MM.1S (cell line): ENCODE data around the gene CHD2.

ENCODE experiments used
- DNase-seq: peaks from one replicate; pipeline ENCODE4 v3.0.0-alpha.2; 2015
- H2AFZ ChIP-seq: fragments of 300-600 bp; sonication (generic); 2 replicates; pipeline ENCODE4 v1.6.0; 2016; ENCODE audit warnings: antibody characterized with exemption, low read length
- H3F3A ChIP-seq: fragments of 300-600 bp; sonication (generic); 2 replicates; pipeline ENCODE4 v1.6.1; 2016; ENCODE audit warnings: mild to moderate bottlenecking, antibody characterized with exemption, low read length, moderate library complexity, mixed read lengths; ENCODE audit not compliant: insufficient read depth
- H3K27ac ChIP-seq: fragments of 300-600 bp; sonication (generic); 2 replicates; pipeline ENCODE4 v1.5.1; 2016; ENCODE audit warnings: mild to moderate bottlenecking, low read length
- H3K27me3 ChIP-seq: fragments of 300-600 bp; sonication (generic); replicated peaks from 2 replicates; pipeline ENCODE4 v1.6.0; 2016; ENCODE audit warnings: low read length; ENCODE audit not compliant: insufficient read depth
- H3K36me3 ChIP-seq: fragments of 300-600 bp; sonication (generic); replicated peaks from 2 replicates; pipeline ENCODE4 v1.6.1; 2016; ENCODE audit warnings: mild to moderate bottlenecking, low read length, mixed read lengths; ENCODE audit not compliant: insufficient read depth
- H3K4me1 ChIP-seq: fragments of 300-600 bp; sonication (generic); 2 replicates; pipeline ENCODE4 v1.6.1; 2016; ENCODE audit warnings: low read length, mixed read lengths
- H3K4me2 ChIP-seq: fragments of 300-600 bp; sonication (generic); 2 replicates; pipeline ENCODE4 v1.6.0; 2016; ENCODE audit warnings: low read depth, low read length
- H3K4me3 ChIP-seq: fragments of 300-600 bp; sonication (generic); 2 replicates; pipeline ENCODE4 v1.5.1; 2016; ENCODE audit warnings: low read length, mixed read lengths
- H3K79me2 ChIP-seq: fragments of 300-600 bp; sonication (generic); 2 replicates; pipeline ENCODE4 v1.6.1; 2016; ENCODE audit warnings: mixed run types, low read length, mixed read lengths
- H3K9ac ChIP-seq: fragments of 300-600 bp; sonication (generic); 2 replicates; pipeline ENCODE4 v1.6.1; 2016; ENCODE audit warnings: low read length, mixed read lengths
- H3K9me2 ChIP-seq: fragments of 300-600 bp; sonication (generic); replicated peaks from 2 replicates; pipeline ENCODE4 v1.6.1; 2016; ENCODE audit warnings: mild to moderate bottlenecking, low read length, mixed read lengths; ENCODE audit not compliant: insufficient read depth
- H3K9me3 ChIP-seq: fragments of 300-600 bp; sonication (generic); replicated peaks from 2 replicates; pipeline ENCODE4 v1.6.1; 2016; ENCODE audit warnings: mild to moderate bottlenecking, low read length, mixed read lengths; ENCODE audit not compliant: insufficient read depth
- H4K20me1 ChIP-seq: fragments of 300-600 bp; sonication (generic); 2 replicates; pipeline ENCODE4 v1.6.1; 2016; ENCODE audit warnings: mild to moderate bottlenecking, low read length, moderate library complexity, mixed read lengths; ENCODE audit not compliant: insufficient read depth
- CTCF ChIP-seq: fragments of 300-600 bp; sonication (generic); IDR thresholded peaks from 2 replicates; pipeline ENCODE4 v1.5.1; 2016; ENCODE audit warnings: antibody characterized with exemption, low read length, mixed read lengths
- EZH2 ChIP-seq: fragments of 300-600 bp; sonication (generic); optimal IDR thresholded peaks from 2 replicates; pipeline ENCODE3; 2017; ENCODE audit warnings: low read depth, mild to moderate bottlenecking, antibody characterized with exemption, low read length, mixed read lengths
- EZH2phosphoT487 ChIP-seq: fragments of 300-600 bp; sonication (generic); IDR thresholded peaks from 2 replicates; pipeline ENCODE4 v1.6.1; 2018; ENCODE audit warnings: antibody characterized with exemption, low read length

The CHD2 gene

GRCh38 chr15:92992720-92993119 is 92.6 kb downstream of the CHD2 start:
- Histone ChIP-seq H3K27ac (no peak overlapping the region), H3K4me3 (no peak overlapping the region), H3K27me3 (no peaks in the 10 kb centered on the region), H3K9ac (no peak overlapping the region), H3K4me1 (no peaks in the 10 kb centered on the region), H2AFZ (no peak overlapping the region), H3K79me2 (0 out of 2 replicates have a peak, but pooled peaks cover 6% of the 10 kb centered on the region), H3K9me3 (no peaks in the 10 kb centered on the region), H3K4me2 (no peak overlapping the region), H3K9me2 (no peaks in the 10 kb centered on the region), H3K36me3 (peaks cover 8% of the 10 kb centered on the region; the same call in 1 of the 2 replicates), H4K20me1 (no peaks in the 10 kb centered on the region), H3F3A (no peaks in the 10 kb centered on the region; the same call in 1 of the 2 replicates)
- TF ChIP-seq CTCF (no peak), EZH2phosphoT487 (no peak), EZH2 (no peak)
- DNase-seq, result no peak

GRCh38 chr15:92997821-92998220 is 97.7 kb downstream of the CHD2 start:
- TF ChIP-seq EZH2phosphoT487 (no peak), CTCF (no peak), EZH2 (no peak)
- Histone ChIP-seq H3K9ac (no peak overlapping the region), H3K4me2 (no peak overlapping the region), H3K4me3 (no peak overlapping the region), H3K4me1 (no peaks in the 10 kb centered on the region), H3K9me2 (no peaks in the 10 kb centered on the region), H3K27ac (no peak overlapping the region), H3F3A (no peaks in the 10 kb centered on the region; the same call in 1 of the 2 replicates), H4K20me1 (no peaks in the 10 kb centered on the region), H3K27me3 (no peaks in the 10 kb centered on the region), H2AFZ (no peak overlapping the region), H3K36me3 (peaks cover 17% of the 10 kb centered on the region; the same call in 1 of the 2 replicates), H3K9me3 (no peaks in the 10 kb centered on the region), H3K79me2 (0 out of 2 replicates have a peak, but pooled peaks cover 4% of the 10 kb centered on the region)
- DNase-seq, result no peak

GRCh38 chr15:93001156-93001555 is 101.0 kb downstream of the CHD2 start:
- no peaks in the 10 kb centered on the region for H4K20me1 ChIP-seq
- no peak overlapping the region for H3K4me3 ChIP-seq
- no peak overlapping the region for H2AFZ ChIP-seq
- DNase-seq, result no peak
- no peaks in the 10 kb centered on the region for H3K79me2 ChIP-seq
- no peaks in the 10 kb centered on the region for H3K4me1 ChIP-seq
- no peaks in the 10 kb centered on the region for H3K9me2 ChIP-seq
- TF ChIP-seq EZH2, result no peak
- TF ChIP-seq EZH2phosphoT487, result no peak
- no peak for TF ChIP-seq CTCF
- H3K27ac ChIP-seq, result no peak overlapping the region
- no peak overlapping the region for H3K9ac ChIP-seq
- no peak overlapping the region for H3K4me2 ChIP-seq
- no peaks in the 10 kb centered on the region for H3K9me3 ChIP-seq
- no peaks in the 10 kb centered on the region for H3K27me3 ChIP-seq
- H3K36me3 ChIP-seq, result peaks cover 10% of the 10 kb centered on the region; the same call in 1 of the 2 replicates
- H3F3A ChIP-seq, result no peaks in the 10 kb centered on the region; the same call in 1 of the 2 replicates
